Subcutaneous adipose tissue (tissue), 4 donors: ENCODE results near the gene MAST1. TPM values are rescaled to one million over a fixed set of nuclear protein-coding genes. Genes with fewer than 3 reads are reported as not detected.

Experiments
- CTCF ChIP-seq: fragments of 450-650 bp; IDR thresholded peaks from one replicate; pipeline ENCODE4 v1.5.1; 2016; ENCODE audit warnings: low read depth, mild to moderate bottlenecking, control low read depth, antibody characterized with exemption, moderate library complexity
- total RNA-seq, 4 donors: library from RNA; depleted of rRNA; stranded (reverse); fragments of >200 nt; gene quantifications; one replicate each; pipeline ENCODE4 v1.1.0, GENCODE V29; 2016

MAST1 gene
- total RNA-seq, 4 donors from 2014 or later = 0.17 TPM; not detected in 3

GRCh38 chr19:12804051-12804450 lies 34.3 kb upstream of the MAST1 start:
- TF ChIP-seq CTCF = no peak

- no peak for TF ChIP-seq CTCF
Measured at GRCh38 chr19:12806242-12807081, 31.9 kb upstream of the MAST1 start, which contains the start of gene RNASEH2A. Gene RNASEH2A, plus strand, starts transcription at chr19:12806584. Its CDS starts 90 bp downstream, at chr19:12806674.

- TF ChIP-seq CTCF = no peak
Measured at GRCh38 chr19:12815088-12815487, 23.2 kb upstream of the MAST1 start.

- no peak for TF ChIP-seq CTCF
Measured at GRCh38 chr19:12821761-12822160, 16.6 kb upstream of the MAST1 start.

- no peak for TF ChIP-seq CTCF
Measured at GRCh38 chr19:12825254-12826131, 12.8 kb upstream of the MAST1 start.

- no peak for TF ChIP-seq CTCF
Measured at GRCh38 chr19:12828494-12828893, 9.8 kb upstream of the MAST1 start.

- TF ChIP-seq CTCF = no peak
Measured at GRCh38 chr19:12833418-12833737, 4.9 kb upstream of the MAST1 start.
